Mesothelial cell of epicardium (in vitro differentiated cells): Measurements from ENCODE around the gene BEND6. TPM values are rescaled to one million over a fixed set of nuclear protein-coding genes. Genes with fewer than 3 reads are reported as not detected.

Experiments used
- DNase-seq, 2 experiments: peaks; one replicate each; pipeline ENCODE4 v3.0.0; 2021; ENCODE audit warnings: low spot score in 2 of 2; ENCODE audit not compliant: unreplicated experiment in 2 of 2
- H3K27ac Mint-ChIP-seq: 2 replicates; pipeline ENCODE4 v1.8.0; 2021; ENCODE audit warnings: mixed read lengths
- H3K27me3 Mint-ChIP-seq: 2 replicates; pipeline ENCODE4 v1.8.0; 2021; ENCODE audit warnings: low read depth, mixed read lengths
- H3K36me3 Mint-ChIP-seq: 2 replicates; pipeline ENCODE4 v1.8.0; 2021; ENCODE audit warnings: mixed read lengths
- H3K4me1 Mint-ChIP-seq: 2 replicates; pipeline ENCODE4 v1.8.0; 2021; ENCODE audit warnings: mixed read lengths
- H3K4me3 Mint-ChIP-seq: 2 replicates; pipeline ENCODE4 v1.8.0; 2021; ENCODE audit warnings: mild to moderate bottlenecking, moderate library complexity, mixed read lengths
- H3K9me3 Mint-ChIP-seq: 2 replicates; pipeline ENCODE4 v1.8.0; 2021; ENCODE audit warnings: mixed read lengths
- total RNA-seq: library from RNA; stranded (reverse); gene quantifications from 3 replicates; pipeline ENCODE4 v1.2.1, GENCODE V29; 2021
- TF ChIP-seq, protein P1 (sequence below): fragments of 200-600 bp; sonication (generic); IDR thresholded peaks from one replicate; pipeline ENCODE4 v1.5.0; 2021; ENCODE audit warnings: antibody characterized with exemption; ENCODE audit not compliant: unreplicated experiment

Gene BEND6
- total RNA-seq, 1 donor from 2014 or later: 7.6 TPM

DNA sequence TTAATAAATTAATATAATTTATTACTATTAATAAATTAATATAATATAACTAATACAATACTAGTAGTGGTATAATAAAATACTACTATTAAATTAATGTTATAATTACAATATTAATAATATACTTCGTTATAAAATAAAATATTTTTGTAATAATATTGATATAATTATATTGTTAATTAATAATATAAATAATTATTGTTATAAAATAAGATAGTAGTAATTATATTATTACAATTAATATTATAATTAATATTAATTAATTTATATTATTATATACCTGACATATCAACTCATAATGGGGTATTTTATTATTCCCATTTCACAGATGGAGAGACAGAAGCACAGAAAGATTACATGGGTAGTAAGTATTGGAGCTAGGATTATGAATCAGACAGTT, 8.9 kb downstream of the BEND6 start:
- no peaks in the 10 kb centered on the region for H3K36me3 Mint-ChIP-seq
- H3K27me3 Mint-ChIP-seq: no peaks in the 10 kb centered on the region
- H3K27ac Mint-ChIP-seq: no peak overlapping the region
- no peak for DNase-seq
- H3K4me3 Mint-ChIP-seq: no peak overlapping the region
- TF ChIP-seq, protein P1, sequence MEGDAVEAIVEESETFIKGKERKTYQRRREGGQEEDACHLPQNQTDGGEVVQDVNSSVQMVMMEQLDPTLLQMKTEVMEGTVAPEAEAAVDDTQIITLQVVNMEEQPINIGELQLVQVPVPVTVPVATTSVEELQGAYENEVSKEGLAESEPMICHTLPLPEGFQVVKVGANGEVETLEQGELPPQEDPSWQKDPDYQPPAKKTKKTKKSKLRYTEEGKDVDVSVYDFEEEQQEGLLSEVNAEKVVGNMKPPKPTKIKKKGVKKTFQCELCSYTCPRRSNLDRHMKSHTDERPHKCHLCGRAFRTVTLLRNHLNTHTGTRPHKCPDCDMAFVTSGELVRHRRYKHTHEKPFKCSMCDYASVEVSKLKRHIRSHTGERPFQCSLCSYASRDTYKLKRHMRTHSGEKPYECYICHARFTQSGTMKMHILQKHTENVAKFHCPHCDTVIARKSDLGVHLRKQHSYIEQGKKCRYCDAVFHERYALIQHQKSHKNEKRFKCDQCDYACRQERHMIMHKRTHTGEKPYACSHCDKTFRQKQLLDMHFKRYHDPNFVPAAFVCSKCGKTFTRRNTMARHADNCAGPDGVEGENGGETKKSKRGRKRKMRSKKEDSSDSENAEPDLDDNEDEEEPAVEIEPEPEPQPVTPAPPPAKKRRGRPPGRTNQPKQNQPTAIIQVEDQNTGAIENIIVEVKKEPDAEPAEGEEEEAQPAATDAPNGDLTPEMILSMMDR: no peak
- peaks cover 8% of the 10 kb centered on the region for H3K4me1 Mint-ChIP-seq
- H3K9me3 Mint-ChIP-seq: no peaks in the 10 kb centered on the region

DNA sequence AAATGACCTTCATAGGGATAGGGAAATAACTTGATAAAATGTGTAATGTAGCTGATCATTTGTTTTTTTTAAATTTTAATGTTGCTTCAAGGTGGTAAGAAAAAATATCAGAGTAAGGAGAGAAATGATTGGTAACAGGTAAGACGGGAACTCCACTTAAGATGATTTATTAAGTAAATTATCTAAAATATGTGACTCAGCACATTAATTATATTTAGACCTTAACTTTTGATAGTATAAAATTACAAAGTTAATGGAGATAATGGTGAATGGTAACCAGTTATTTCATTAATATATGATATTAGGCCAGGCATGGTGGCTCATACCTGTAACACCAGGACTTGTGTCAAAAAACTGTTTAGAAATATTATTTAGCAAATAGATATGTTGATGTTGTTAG, 10.2 kb downstream of the BEND6 start:
- Mint-ChIP-seq H3K4me1 (no peaks in the 10 kb centered on the region), H3K4me3 (no peak overlapping the region), H3K27ac (no peak overlapping the region), H3K27me3 (no peaks in the 10 kb centered on the region), H3K9me3 (no peaks in the 10 kb centered on the region), H3K36me3 (no peaks in the 10 kb centered on the region)
- no peak for DNase-seq
- TF ChIP-seq, protein P1: no peak

DNA sequence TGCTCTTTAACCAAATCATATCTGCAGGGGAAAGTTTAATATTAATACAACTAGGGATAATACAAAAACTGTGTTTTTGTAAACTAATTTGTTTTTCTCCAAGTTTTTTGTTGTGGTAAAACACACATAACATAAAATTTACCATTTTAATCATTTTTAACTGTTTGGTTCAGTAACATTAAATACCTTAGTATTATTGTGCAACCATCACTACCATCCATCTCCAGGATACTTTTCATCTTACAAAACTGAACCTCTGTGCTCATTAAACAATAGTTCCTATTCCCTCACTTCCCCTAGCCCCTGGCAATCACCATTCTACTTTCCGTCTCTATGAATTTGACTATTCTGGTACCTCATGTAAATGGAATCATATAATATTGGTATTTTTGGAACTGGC, 15.9 kb downstream of the BEND6 start:
- H3K27ac Mint-ChIP-seq: no peak overlapping the region
- peaks cover 7% of the 10 kb centered on the region for H3K9me3 Mint-ChIP-seq
- no peaks in the 10 kb centered on the region for H3K27me3 Mint-ChIP-seq
- TF ChIP-seq, protein P1: no peak
- H3K4me1 Mint-ChIP-seq: no peaks in the 10 kb centered on the region
- peaks cover 6% of the 10 kb centered on the region for H3K36me3 Mint-ChIP-seq
- H3K4me3 Mint-ChIP-seq: no peak overlapping the region
- DNase-seq: no peak

DNA sequence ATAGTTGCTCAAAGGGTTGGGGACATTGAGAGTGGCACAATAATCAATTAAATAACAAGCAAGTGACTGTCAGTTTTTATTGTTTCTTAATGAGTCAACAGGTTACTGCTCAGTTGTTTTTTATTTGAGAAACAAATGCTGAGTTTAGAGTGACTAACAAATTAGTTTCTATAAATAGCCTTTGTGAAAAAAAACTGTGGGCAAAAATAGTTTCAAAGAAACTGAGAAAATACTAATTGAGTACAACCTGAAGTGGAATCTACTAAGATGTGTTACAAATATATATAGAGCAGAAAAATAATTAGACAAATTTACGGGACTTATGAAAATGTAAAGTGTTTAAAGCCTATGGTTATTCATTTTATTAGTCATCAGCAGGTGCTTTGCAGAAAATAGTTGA, 22.3 kb downstream of the BEND6 start:
- Mint-ChIP-seq H3K27ac (no peak overlapping the region), H3K4me3 (no peak overlapping the region), H3K27me3 (no peaks in the 10 kb centered on the region), H3K36me3 (peaks cover 18% of the 10 kb centered on the region), H3K4me1 (no peaks in the 10 kb centered on the region), H3K9me3 (peaks cover 31% of the 10 kb centered on the region)
- DNase-seq: no peak
- TF ChIP-seq, protein P1: no peak

DNA sequence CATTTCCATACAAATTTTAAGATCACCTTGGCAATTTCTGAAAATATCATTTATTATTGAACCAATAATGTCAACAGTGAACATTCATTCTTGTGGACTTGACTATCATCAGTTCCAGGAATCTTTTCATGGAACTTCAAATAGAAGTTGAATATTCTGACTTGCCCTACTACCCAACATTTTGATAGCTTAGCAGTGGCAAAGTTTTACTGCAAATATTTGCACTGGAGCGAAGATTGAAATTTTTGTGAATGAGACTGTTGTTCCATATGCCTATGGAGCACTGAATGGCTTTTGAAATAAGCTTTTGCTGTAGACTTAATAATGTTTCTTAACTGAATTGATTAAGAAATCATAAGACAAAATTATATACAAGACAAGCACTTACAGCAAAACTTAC, 23.6 kb downstream of the BEND6 start:
- H3K4me1 Mint-ChIP-seq: no peaks in the 10 kb centered on the region

DNA sequence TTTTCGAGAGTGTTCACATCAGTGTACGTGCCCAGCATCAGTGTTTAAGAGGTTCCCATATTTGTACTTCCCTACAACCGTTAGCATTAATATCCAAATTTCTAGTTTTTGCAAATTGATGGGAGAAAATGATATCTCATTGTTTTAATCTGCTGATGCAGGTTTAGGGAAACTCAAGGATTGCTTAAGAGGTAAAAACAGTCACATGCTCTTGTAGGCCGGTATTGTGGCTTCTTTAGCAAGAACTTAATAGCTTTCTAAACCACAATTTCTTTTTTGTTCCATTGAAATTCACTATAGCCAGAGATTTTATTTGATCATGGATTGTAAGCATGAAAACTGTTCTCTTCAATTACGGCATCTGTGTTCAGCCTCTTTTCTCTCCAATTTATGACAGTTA, 29.5 kb downstream of the BEND6 start:
- H3K27me3 Mint-ChIP-seq: no peaks in the 10 kb centered on the region
- peaks cover under 1% of the 10 kb centered on the region for H3K9me3 Mint-ChIP-seq
- TF ChIP-seq, protein P1: no peak
- no peak overlapping the region for H3K4me3 Mint-ChIP-seq
- no peak for DNase-seq
- H3K27ac Mint-ChIP-seq: no peak overlapping the region
- no peaks in the 10 kb centered on the region for H3K4me1 Mint-ChIP-seq
- no peaks in the 10 kb centered on the region for H3K36me3 Mint-ChIP-seq

More for the DNA sequence above, 23.6 kb downstream of the BEND6 start:
- no peaks in the 10 kb centered on the region for H3K27me3 Mint-ChIP-seq
- TF ChIP-seq, protein P1: no peak
- H3K36me3 Mint-ChIP-seq: peaks cover 18% of the 10 kb centered on the region
- H3K4me3 Mint-ChIP-seq: no peak overlapping the region
- H3K27ac Mint-ChIP-seq: no peak overlapping the region
- peaks cover 31% of the 10 kb centered on the region for H3K9me3 Mint-ChIP-seq
- DNase-seq: no peak
